DND-41 (cell line): ENCODE data around the gene MITF.

ENCODE experiments used
- CTCF ChIP-seq: IDR thresholded peaks from 2 replicates; pipeline ENCODE4 v1.5.1; 2012; ENCODE audit warnings: borderline replicate concordance, low read length, moderate library complexity, mild to moderate bottlenecking; ENCODE audit not compliant: poor library complexity, severe bottlenecking; ENCODE audit errors: extremely low read depth
- EZH2 ChIP-seq: IDR thresholded peaks from 3 replicates; pipeline ENCODE4 v1.6.1; 2012; ENCODE audit warnings: borderline replicate concordance, low read depth, mild to moderate bottlenecking, moderate library complexity, low read length, inconsistent platforms; ENCODE audit not compliant: severe bottlenecking

- TF ChIP-seq EZH2 (no peak), CTCF (no peak)
Measured at GRCh38 chr3:69830147-69830546, 90.9 kb downstream of the MITF start.
